ENCODE results near the gene GREM1.

GREM1 gene

GRCh38 chr15:32730677-32731654, 13.2 kb downstream of the GREM1 start:
- no peak for DNase-seq (ENCODE audit: low read depth in 2 of 2)

GRCh38 chr15:32732574-32733157, 14.9 kb downstream of the GREM1 start:
- DNase-seq (ENCODE audit: low read depth in 2 of 2): no peak

- DNase-seq (ENCODE audit: low read depth in 2 of 2): no peak
Observed at GRCh38 chr15:32733281-32733680, 15.5 kb downstream of the GREM1 start.

GRCh38 chr15:32735989-32736700, 18.3 kb downstream of the GREM1 start:
- no peak for DNase-seq (ENCODE audit: low read depth in 2 of 2)

GRCh38 chr15:32736701-32737061, 18.9 kb downstream of the GREM1 start:
- DNase-seq (ENCODE audit: low read depth in 2 of 2): no peak

GRCh38 chr15:32737304-32737703, 19.5 kb downstream of the GREM1 start:
- no peak for DNase-seq (ENCODE audit: low read depth in 2 of 2)

- DNase-seq (ENCODE audit: low read depth in 2 of 2): no peak
Observed at GRCh38 chr15:32738666-32739065, 20.9 kb downstream of the GREM1 start.

GRCh38 chr15:32739522-32740063, 21.8 kb downstream of the GREM1 start:
- no peak for DNase-seq (ENCODE audit: low read depth in 2 of 2)

- DNase-seq (ENCODE audit: low read depth in 2 of 2): no peak
Observed at GRCh38 chr15:32743411-32744140, 25.8 kb downstream of the GREM1 start.

- no peak for DNase-seq (ENCODE audit: low read depth in 2 of 2)
Observed at GRCh38 chr15:32746116-32746857, 28.5 kb downstream of the GREM1 start.

GRCh38 chr15:32747921-32748342, 30.1 kb downstream of the GREM1 start:
- DNase-seq (ENCODE audit: low read depth in 2 of 2): no peak

GRCh38 chr15:32750979-32751378, 33.2 kb downstream of the GREM1 start:
- no peak for DNase-seq (ENCODE audit: low read depth in 2 of 2)

- no peak for DNase-seq (ENCODE audit: low read depth in 2 of 2)
Observed at GRCh38 chr15:32757426-32757825, 39.6 kb downstream of the GREM1 start.

GRCh38 chr15:32763295-32763694, 45.5 kb downstream of the GREM1 start:
- no peak for DNase-seq (ENCODE audit: low read depth in 2 of 2)

- DNase-seq (ENCODE audit: low read depth in 2 of 2): no peak
Observed at GRCh38 chr15:32765236-32765635, 47.4 kb downstream of the GREM1 start.

- DNase-seq (ENCODE audit: low read depth in 2 of 2): no peak
Observed at GRCh38 chr15:32766101-32766500, 48.3 kb downstream of the GREM1 start.

- no peak for DNase-seq (ENCODE audit: low read depth in 2 of 2)
Observed at GRCh38 chr15:32767236-32767635, 49.4 kb downstream of the GREM1 start.

GRCh38 chr15:32774022-32774421, 56.2 kb downstream of the GREM1 start:
- DNase-seq (ENCODE audit: low read depth in 2 of 2): no peak

GRCh38 chr15:32775103-32775502, 57.3 kb downstream of the GREM1 start:
- no peak for DNase-seq (ENCODE audit: low read depth in 2 of 2)

- no peak for DNase-seq (ENCODE audit: low read depth in 2 of 2)
Observed at GRCh38 chr15:32778391-32779176, 60.8 kb downstream of the GREM1 start.

Data from stimulated activated CD4-positive, alpha-beta T cell treated with anti-CD3 and anti-CD28 coated beads, Interleukin-1b, Interleukin-23, amount 100 ng/mL, for 1 hour (primary cell).